Cerebellar cortex (tissue), 1 donor: Measurements from ENCODE around the gene UBQLNL.

Experiments used
- DNase-seq: peaks from one replicate; pipeline ENCODE4 v3.0.0-alpha.2; 2015; ENCODE audit warnings: low spot score

The UBQLNL gene

GRCh38 chr11:5507177-5507932 is 9.1 kb downstream of the UBQLNL start:
- DNase-seq = no peak

GRCh38 chr11:5505363-5506048 is 11.0 kb downstream of the UBQLNL start:
- no peak for DNase-seq

GRCh38 chr11:5504403-5504921 is 12.0 kb downstream of the UBQLNL start:
- no peak for DNase-seq

- DNase-seq = no peak
Measured at GRCh38 chr11:5500393-5500801, 16.1 kb downstream of the UBQLNL start.

GRCh38 chr11:5499671-5500070 is 16.8 kb downstream of the UBQLNL start:
- peak; percentile 77 for DNase-seq

GRCh38 chr11:5489576-5490357 is 26.7 kb downstream of the UBQLNL start:
- no peak for DNase-seq

- no peak for DNase-seq
Measured at GRCh38 chr11:5488798-5489399, 27.6 kb downstream of the UBQLNL start.

GRCh38 chr11:5488385-5488784 is 28.1 kb downstream of the UBQLNL start, which contains the start of gene OR52D1:
Gene OR52D1 (plus strand): TSS chr11:5488685. CDS start chr11:5488707, 22 bp downstream.
- DNase-seq = no peak

- no peak for DNase-seq
Measured at GRCh38 chr11:5486421-5486820, 30.1 kb downstream of the UBQLNL start.

- no peak for DNase-seq
Measured at GRCh38 chr11:5486003-5486402, 30.5 kb downstream of the UBQLNL start.

GRCh38 chr11:5476186-5476819 is 40.2 kb downstream of the UBQLNL start:
- DNase-seq = peak; percentile 29

GRCh38 chr11:5473921-5474320 is 42.6 kb downstream of the UBQLNL start:
- DNase-seq = no peak

- no peak for DNase-seq
Measured at GRCh38 chr11:5467527-5467926, 49.0 kb downstream of the UBQLNL start.
